Neural progenitor cell (in vitro differentiated cells): ENCODE data around the gene EMP1. TPM values are rescaled to one million over a fixed set of nuclear protein-coding genes. Genes with fewer than 3 reads are reported as not detected.

Experiments
- DNase-seq: peaks from one replicate; pipeline ENCODE4 v3.0.0-alpha.2; 2016; ENCODE audit warnings: low spot score
- H2AFZ ChIP-seq: fragments of 200-600 bp; sonication (generic); replicated peaks from 2 replicates; pipeline ENCODE4 v1.6.1; 2016; ENCODE audit warnings: antibody characterized with exemption
- H3F3A ChIP-seq: fragments of 200-600 bp; sonication (generic); 2 replicates; pipeline ENCODE4 v1.6.1; 2016; ENCODE audit warnings: antibody characterized with exemption, low read depth
- H3K27ac ChIP-seq: fragments of 200-600 bp; sonication (generic); 2 replicates; pipeline ENCODE4 v1.5.1; 2016; ENCODE audit warnings: mild to moderate bottlenecking
- H3K27me3 ChIP-seq: fragments of 200-600 bp; sonication (generic); 2 replicates; pipeline ENCODE4 v1.6.1; 2016; ENCODE audit warnings: mild to moderate bottlenecking, moderate library complexity
- H3K36me3 ChIP-seq: fragments of 200-600 bp; sonication (generic); 2 replicates; pipeline ENCODE4 v1.5.1; 2016
- H3K4me1 ChIP-seq: fragments of 200-600 bp; sonication (generic); 2 replicates; pipeline ENCODE4 v1.6.1; 2016; ENCODE audit warnings: mixed run types
- H3K4me2 ChIP-seq: fragments of 200-600 bp; sonication (generic); 2 replicates; pipeline ENCODE4 v1.6.1; 2016
- H3K4me3 ChIP-seq: fragments of 200-600 bp; sonication (generic); 2 replicates; pipeline ENCODE4 v1.5.1; 2016
- H3K79me2 ChIP-seq: fragments of 200-600 bp; sonication (generic); 2 replicates; pipeline ENCODE4 v1.6.1; 2016; ENCODE audit warnings: low read depth
- H3K9ac ChIP-seq: fragments of 200-600 bp; sonication (generic); 2 replicates; pipeline ENCODE4 v1.6.1; 2016
- H3K9me3 ChIP-seq: fragments of 200-600 bp; sonication (generic); 2 replicates; pipeline ENCODE4 v1.5.1; 2016; ENCODE audit warnings: low read depth
- H4K20me1 ChIP-seq: fragments of 200-600 bp; sonication (generic); 2 replicates; pipeline ENCODE4 v1.6.1; 2016; ENCODE audit warnings: low read depth
- H3K27ac Mint-ChIP-seq: 3 replicates; pipeline ENCODE4 v1.8.0; 2021; ENCODE audit warnings: mixed read lengths
- H3K27me3 Mint-ChIP-seq: 2 replicates; pipeline ENCODE4 v1.8.0; 2022; ENCODE audit warnings: low read depth, mild to moderate bottlenecking, inconsistent platforms, moderate library complexity, mixed read lengths; ENCODE audit not compliant: insufficient read depth
- H3K36me3 Mint-ChIP-seq: 3 replicates; pipeline ENCODE4 v1.8.0; 2021; ENCODE audit warnings: mixed read lengths
- H3K4me1 Mint-ChIP-seq: 3 replicates; pipeline ENCODE4 v1.8.0; 2021; ENCODE audit warnings: mixed read lengths
- H3K4me3 Mint-ChIP-seq: 3 replicates; pipeline ENCODE4 v1.8.0; 2021; ENCODE audit warnings: mild to moderate bottlenecking, moderate library complexity, mixed read lengths
- H3K9me3 Mint-ChIP-seq: 3 replicates; pipeline ENCODE4 v1.8.0; 2020; ENCODE audit warnings: mixed read lengths
- CTCF ChIP-seq: fragments of 200-600 bp; sonication (generic); IDR thresholded peaks from 2 replicates; pipeline ENCODE4 v1.5.1; 2017; ENCODE audit warnings: antibody characterized with exemption, mild to moderate bottlenecking
- EZH2 ChIP-seq: fragments of 200-600 bp; sonication (generic); IDR thresholded peaks from 2 replicates; pipeline ENCODE4 v1.6.1; 2017; ENCODE audit warnings: antibody characterized with exemption, mild to moderate bottlenecking, moderate library complexity
- EZH2phosphoT487 ChIP-seq: fragments of 200-600 bp; sonication (generic); IDR thresholded peaks from 2 replicates; pipeline ENCODE4 v1.6.1; 2017; ENCODE audit warnings: antibody characterized with exemption
- total RNA-seq: library from RNA; depleted of rRNA; stranded (reverse); fragments of >200 nt; gene quantifications from 2 replicates; pipeline ENCODE4 v1.2.3, GENCODE V29; 2015; ENCODE audit warnings: low replicate concordance

Gene EMP1
- total RNA-seq, 1 donor from 2014 or later: not detected

DNA sequence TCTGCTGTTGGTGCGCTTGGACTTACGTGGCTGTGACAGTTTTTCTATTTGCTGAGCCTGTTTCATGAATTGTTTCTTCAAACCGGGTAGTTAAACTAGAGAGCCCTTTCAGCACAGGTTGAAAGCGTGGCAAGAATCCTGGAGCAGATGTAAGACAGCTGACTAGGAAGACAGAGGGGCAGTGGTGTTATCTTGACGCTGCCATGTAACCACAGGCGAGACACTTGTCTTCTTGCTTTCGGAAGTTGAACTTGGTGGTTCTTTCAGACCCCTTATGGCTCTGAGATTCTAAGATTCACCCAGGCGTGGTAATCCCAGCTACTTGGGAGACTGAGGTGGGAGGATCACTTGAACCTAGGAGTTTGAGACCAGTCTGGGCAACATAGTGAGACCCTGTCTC is 4.3 kb downstream of the EMP1 start:
- H3K27me3 ChIP-seq: peaks cover 4% of the 10 kb centered on the region
- H3F3A ChIP-seq: no peaks in the 10 kb centered on the region
- no peaks in the 10 kb centered on the region for H3K79me2 ChIP-seq
- H3K27ac Mint-ChIP-seq: peak overlapping the region; percentile 6
- H3K9me3 Mint-ChIP-seq: no peaks in the 10 kb centered on the region
- H3K9me3 ChIP-seq: no peaks in the 10 kb centered on the region
- no peak overlapping the region for H3K4me3 ChIP-seq
- H3K36me3 ChIP-seq: no peaks in the 10 kb centered on the region
- H3K36me3 Mint-ChIP-seq: no peaks in the 10 kb centered on the region
- H3K4me3 Mint-ChIP-seq: no peak overlapping the region
- H4K20me1 ChIP-seq: no peaks in the 10 kb centered on the region
- H3K9ac ChIP-seq: no peak overlapping the region
- peaks cover 7% of the 10 kb centered on the region for H3K27me3 Mint-ChIP-seq
- H3K4me2 ChIP-seq: no peak overlapping the region
- no peak for DNase-seq
- TF ChIP-seq EZH2 (no peak), EZH2phosphoT487 (no peak), CTCF (no peak)
- H3K4me1 ChIP-seq: peaks cover 27% of the 10 kb centered on the region
- H3K4me1 Mint-ChIP-seq: peaks cover 59% of the 10 kb centered on the region
- H2AFZ ChIP-seq: no peak overlapping the region
- H3K27ac ChIP-seq: no peak overlapping the region

DNA sequence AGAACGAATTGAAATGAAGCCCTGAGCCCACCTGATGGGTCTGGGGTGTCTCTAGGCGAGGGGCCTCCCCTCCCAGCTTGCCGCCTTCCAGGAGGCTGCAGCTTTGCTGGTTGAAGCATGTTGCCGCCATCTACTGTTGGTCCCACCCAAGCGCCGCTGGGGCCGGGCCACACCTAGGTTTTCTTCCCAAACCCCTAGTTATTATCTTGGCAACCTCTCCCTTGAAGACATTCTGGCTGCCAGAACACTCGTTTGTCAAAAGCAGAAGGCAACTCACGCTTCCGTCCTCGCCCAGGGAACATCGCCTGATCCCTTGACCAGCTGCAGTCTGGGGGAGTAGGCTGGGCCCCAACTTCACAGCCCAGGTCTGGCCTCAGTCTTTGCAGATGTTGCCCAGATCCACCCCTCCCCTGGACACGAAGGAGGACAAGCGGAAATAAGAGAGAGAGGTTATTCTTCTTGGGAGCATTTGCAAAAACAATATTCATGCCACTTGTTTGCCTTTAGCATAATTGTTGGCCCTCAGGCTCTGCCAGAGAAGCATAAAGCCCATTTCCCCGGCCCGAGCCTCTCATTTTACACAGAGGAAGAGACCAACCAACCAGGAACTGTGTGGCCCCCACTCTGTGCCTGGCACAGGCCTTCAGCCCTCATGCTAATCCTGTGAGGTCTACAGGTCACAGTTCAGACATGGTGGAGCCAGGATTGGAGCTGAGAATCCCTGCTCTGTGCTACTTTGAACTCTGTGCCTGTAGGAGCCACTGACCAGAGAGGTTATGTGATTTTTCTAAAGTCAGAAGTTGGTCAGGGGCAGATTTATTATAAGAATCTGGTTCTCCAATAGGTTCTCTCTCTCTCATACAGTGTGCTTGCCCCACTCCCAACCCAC is 6.8 kb downstream of the EMP1 start:
- no peak overlapping the region for H3K27ac ChIP-seq
- Mint-ChIP-seq H3K4me3 (peak overlapping the region; percentile 33), H3K27me3 (peaks cover 6% of the 10 kb centered on the region), H3K9me3 (no peaks in the 10 kb centered on the region), H3K36me3 (no peaks in the 10 kb centered on the region), H3K27ac (peak overlapping the region; percentile 69), H3K4me1 (peaks cover 54% of the 10 kb centered on the region)
- H3K36me3 ChIP-seq: no peaks in the 10 kb centered on the region
- no peak overlapping the region for H3K4me2 ChIP-seq
- H3K4me1 ChIP-seq: peaks cover 20% of the 10 kb centered on the region
- no peaks in the 10 kb centered on the region for H3F3A ChIP-seq
- H3K4me3 ChIP-seq: no peak overlapping the region
- no peaks in the 10 kb centered on the region for H4K20me1 ChIP-seq
- H3K27me3 ChIP-seq: peaks cover 4% of the 10 kb centered on the region
- peak; percentile 70 for DNase-seq
- H3K9ac ChIP-seq: no peak overlapping the region
- H2AFZ ChIP-seq: peak overlapping the region; percentile 54
- no peaks in the 10 kb centered on the region for H3K9me3 ChIP-seq
- H3K79me2 ChIP-seq: no peaks in the 10 kb centered on the region
- peak; percentile 58 for TF ChIP-seq CTCF
- TF ChIP-seq EZH2: no peak

DNA sequence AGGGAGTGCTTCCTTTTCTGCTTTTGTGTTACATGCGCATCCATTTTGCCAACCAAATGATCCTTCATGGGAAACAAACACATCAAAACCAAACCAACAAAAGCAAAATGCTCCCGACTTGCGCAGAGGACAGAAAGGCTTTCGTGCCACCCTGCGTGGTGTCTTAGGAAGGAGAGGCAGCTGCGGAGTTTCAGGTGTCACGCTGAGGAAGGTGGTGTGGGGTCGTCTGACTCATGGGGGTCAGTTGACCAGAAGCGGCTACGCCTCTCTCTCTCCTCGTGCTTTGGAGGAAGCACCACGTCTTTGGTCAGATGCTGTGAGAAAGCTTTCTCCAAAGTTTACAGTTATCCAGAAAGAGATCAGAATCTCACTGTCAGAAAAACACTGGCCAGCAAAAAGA is 7.9 kb downstream of the EMP1 start:
- peak overlapping the region; percentile 33 for H3K4me3 Mint-ChIP-seq
- Histone ChIP-seq H3K4me1 (peaks cover 16% of the 10 kb centered on the region), H3K27ac (no peak overlapping the region), H3K27me3 (peaks cover 4% of the 10 kb centered on the region), H3K9ac (no peak overlapping the region), H3K4me2 (no peak overlapping the region), H3K79me2 (no peaks in the 10 kb centered on the region), H2AFZ (peak overlapping the region; percentile 40), H4K20me1 (no peaks in the 10 kb centered on the region), H3K36me3 (no peaks in the 10 kb centered on the region), H3K9me3 (no peaks in the 10 kb centered on the region), H3K4me3 (no peak overlapping the region), H3F3A (no peaks in the 10 kb centered on the region)
- peak overlapping the region; percentile 69 for H3K27ac Mint-ChIP-seq
- H3K4me1 Mint-ChIP-seq: peaks cover 61% of the 10 kb centered on the region
- TF ChIP-seq EZH2 (no peak), EZH2phosphoT487 (no peak), CTCF (no peak)
- peaks cover 7% of the 10 kb centered on the region for H3K27me3 Mint-ChIP-seq
- no peaks in the 10 kb centered on the region for H3K9me3 Mint-ChIP-seq
- peak; percentile 21 for DNase-seq
- no peaks in the 10 kb centered on the region for H3K36me3 Mint-ChIP-seq
